ENCODE measurements around the gene CCDC178. TPM values are rescaled to one million over a fixed set of nuclear protein-coding genes. Genes with fewer than 3 reads are reported as not detected.

Gene CCDC178
- polyA plus RNA-seq, 1 donor from 2014 or later = not detected

DNA sequence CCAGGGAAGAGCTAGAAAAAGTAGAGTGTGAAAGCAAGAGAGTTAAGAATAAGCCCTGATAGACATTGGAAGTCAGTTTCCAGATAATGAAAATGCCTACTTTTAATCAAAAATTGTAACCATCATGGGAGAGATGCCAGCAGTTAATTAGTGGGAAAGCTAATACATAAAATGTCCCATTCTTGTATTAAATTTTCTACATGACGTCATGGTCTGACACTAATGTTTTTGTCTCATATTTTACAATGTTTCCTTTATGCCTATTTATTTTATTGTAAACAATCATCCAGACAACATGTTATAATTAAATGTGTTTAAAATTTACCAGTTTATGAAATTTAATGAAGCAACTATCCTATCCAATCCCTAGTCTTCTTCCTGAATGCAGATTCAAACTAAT is 26.3 kb upstream of the CCDC178 start:
- Histone ChIP-seq H3K9me2 (ENCODE audit: insufficient read depth, low read length) (no peaks in the 10 kb centered on the region), H2AFZ (ENCODE audit: low read depth, low read length) (no peak overlapping the region), H3K27me3 (ENCODE audit: insufficient read depth, low read depth, low read length) (no peaks in the 10 kb centered on the region), H3K79me2 (replicated peaks; ENCODE audit: insufficient read depth, low read length) (no peaks in the 10 kb centered on the region), H3K9ac (ENCODE audit: low read length) (no peak overlapping the region), H3K4me3 (ENCODE audit: low read length) (no peak overlapping the region), H3K36me3 (ENCODE audit: insufficient read depth, low read length) (no peaks in the 10 kb centered on the region), H3F3A (ENCODE audit: insufficient read depth, low read length, poor library complexity, severe bottlenecking) (no peaks in the 10 kb centered on the region), H4K20me1 (ENCODE audit: insufficient read depth) (no peaks in the 10 kb centered on the region), H3K9me3 (ENCODE audit: low read length) (no peaks in the 10 kb centered on the region), H3K27ac (ENCODE audit: low read length) (no peak overlapping the region), H3K4me2 (ENCODE audit: low read length) (no peak overlapping the region)
- TF ChIP-seq EZH2 (IDR thresholded peaks at IDR 0.05; ENCODE audit: borderline replicate concordance, insufficient read depth, low read length, poor library complexity, severe bottlenecking) (no peak), MXI1 (conservative IDR thresholded peaks at IDR 0.05; ENCODE audit: poor library complexity, severe bottlenecking) (no peak), TAF1 (IDR thresholded peaks at IDR 0.05; ENCODE audit: low read depth) (no peak), RAD21 (conservative IDR thresholded peaks at IDR 0.05) (no peak), POLR2AphosphoS5 (IDR thresholded peaks at IDR 0.05) (no peak), SMC3 (conservative IDR thresholded peaks at IDR 0.05; ENCODE audit: poor library complexity) (no peak), EP300 (conservative IDR thresholded peaks at IDR 0.05; ENCODE audit: poor library complexity, severe bottlenecking) (no peak)
- TF ChIP-seq, protein P1, sequence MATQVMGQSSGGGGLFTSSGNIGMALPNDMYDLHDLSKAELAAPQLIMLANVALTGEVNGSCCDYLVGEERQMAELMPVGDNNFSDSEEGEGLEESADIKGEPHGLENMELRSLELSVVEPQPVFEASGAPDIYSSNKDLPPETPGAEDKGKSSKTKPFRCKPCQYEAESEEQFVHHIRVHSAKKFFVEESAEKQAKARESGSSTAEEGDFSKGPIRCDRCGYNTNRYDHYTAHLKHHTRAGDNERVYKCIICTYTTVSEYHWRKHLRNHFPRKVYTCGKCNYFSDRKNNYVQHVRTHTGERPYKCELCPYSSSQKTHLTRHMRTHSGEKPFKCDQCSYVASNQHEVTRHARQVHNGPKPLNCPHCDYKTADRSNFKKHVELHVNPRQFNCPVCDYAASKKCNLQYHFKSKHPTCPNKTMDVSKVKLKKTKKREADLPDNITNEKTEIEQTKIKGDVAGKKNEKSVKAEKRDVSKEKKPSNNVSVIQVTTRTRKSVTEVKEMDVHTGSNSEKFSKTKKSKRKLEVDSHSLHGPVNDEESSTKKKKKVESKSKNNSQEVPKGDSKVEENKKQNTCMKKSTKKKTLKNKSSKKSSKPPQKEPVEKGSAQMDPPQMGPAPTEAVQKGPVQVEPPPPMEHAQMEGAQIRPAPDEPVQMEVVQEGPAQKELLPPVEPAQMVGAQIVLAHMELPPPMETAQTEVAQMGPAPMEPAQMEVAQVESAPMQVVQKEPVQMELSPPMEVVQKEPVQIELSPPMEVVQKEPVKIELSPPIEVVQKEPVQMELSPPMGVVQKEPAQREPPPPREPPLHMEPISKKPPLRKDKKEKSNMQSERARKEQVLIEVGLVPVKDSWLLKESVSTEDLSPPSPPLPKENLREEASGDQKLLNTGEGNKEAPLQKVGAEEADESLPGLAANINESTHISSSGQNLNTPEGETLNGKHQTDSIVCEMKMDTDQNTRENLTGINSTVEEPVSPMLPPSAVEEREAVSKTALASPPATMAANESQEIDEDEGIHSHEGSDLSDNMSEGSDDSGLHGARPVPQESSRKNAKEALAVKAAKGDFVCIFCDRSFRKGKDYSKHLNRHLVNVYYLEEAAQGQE (IDR thresholded peaks at IDR 0.05; ENCODE audit: borderline replicate concordance) = no peak
- TF ChIP-seq, protein P2, sequence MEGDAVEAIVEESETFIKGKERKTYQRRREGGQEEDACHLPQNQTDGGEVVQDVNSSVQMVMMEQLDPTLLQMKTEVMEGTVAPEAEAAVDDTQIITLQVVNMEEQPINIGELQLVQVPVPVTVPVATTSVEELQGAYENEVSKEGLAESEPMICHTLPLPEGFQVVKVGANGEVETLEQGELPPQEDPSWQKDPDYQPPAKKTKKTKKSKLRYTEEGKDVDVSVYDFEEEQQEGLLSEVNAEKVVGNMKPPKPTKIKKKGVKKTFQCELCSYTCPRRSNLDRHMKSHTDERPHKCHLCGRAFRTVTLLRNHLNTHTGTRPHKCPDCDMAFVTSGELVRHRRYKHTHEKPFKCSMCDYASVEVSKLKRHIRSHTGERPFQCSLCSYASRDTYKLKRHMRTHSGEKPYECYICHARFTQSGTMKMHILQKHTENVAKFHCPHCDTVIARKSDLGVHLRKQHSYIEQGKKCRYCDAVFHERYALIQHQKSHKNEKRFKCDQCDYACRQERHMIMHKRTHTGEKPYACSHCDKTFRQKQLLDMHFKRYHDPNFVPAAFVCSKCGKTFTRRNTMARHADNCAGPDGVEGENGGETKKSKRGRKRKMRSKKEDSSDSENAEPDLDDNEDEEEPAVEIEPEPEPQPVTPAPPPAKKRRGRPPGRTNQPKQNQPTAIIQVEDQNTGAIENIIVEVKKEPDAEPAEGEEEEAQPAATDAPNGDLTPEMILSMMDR (IDR thresholded peaks at IDR 0.05; ENCODE audit: poor library complexity, severe bottlenecking) = no peak

DNA sequence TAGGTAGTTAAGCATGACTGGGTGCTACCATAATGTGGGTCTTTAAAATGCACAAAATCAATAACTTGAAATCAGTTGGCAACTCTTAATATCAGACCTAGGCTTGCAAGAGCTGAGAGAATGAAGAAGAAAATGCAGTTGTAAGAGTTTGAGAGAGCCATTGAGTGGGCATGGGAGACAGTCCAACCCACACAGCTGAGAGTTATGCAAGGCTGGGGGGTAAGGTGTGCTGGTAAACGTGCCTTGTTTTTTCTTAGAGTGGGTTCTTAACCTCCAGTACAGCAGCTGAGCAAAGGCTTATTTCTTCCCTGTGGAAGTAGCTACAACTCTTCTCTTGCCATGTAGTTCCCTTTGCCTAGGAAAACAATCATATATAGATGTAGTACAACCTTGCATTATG is 20.2 kb upstream of the CCDC178 start:
- Histone ChIP-seq H3K4me3 (ENCODE audit: low read length) (no peak overlapping the region), H3K27ac (ENCODE audit: low read length) (no peak overlapping the region), H3K27me3 (ENCODE audit: insufficient read depth, low read depth, low read length) (no peaks in the 10 kb centered on the region), H3K4me2 (ENCODE audit: low read length) (no peak overlapping the region), H3K9ac (ENCODE audit: low read length) (no peak overlapping the region), H4K20me1 (ENCODE audit: insufficient read depth) (no peaks in the 10 kb centered on the region), H3K36me3 (ENCODE audit: insufficient read depth, low read length) (no peaks in the 10 kb centered on the region), H3K79me2 (replicated peaks; ENCODE audit: insufficient read depth, low read length) (no peaks in the 10 kb centered on the region), H3F3A (ENCODE audit: insufficient read depth, low read length, poor library complexity, severe bottlenecking) (no peaks in the 10 kb centered on the region), H2AFZ (ENCODE audit: low read depth, low read length) (no peak overlapping the region), H3K9me2 (ENCODE audit: insufficient read depth, low read length) (no peaks in the 10 kb centered on the region), H3K9me3 (ENCODE audit: low read length) (no peaks in the 10 kb centered on the region)
- no peak for TF ChIP-seq POLR2AphosphoS5 (IDR thresholded peaks at IDR 0.05)
- TF ChIP-seq SMC3 (conservative IDR thresholded peaks at IDR 0.05; ENCODE audit: poor library complexity) = no peak
- TF ChIP-seq, protein P2 (IDR thresholded peaks at IDR 0.05; ENCODE audit: poor library complexity, severe bottlenecking) = no peak
- TF ChIP-seq MXI1 (conservative IDR thresholded peaks at IDR 0.05; ENCODE audit: poor library complexity, severe bottlenecking) = no peak
- TF ChIP-seq EP300 (conservative IDR thresholded peaks at IDR 0.05; ENCODE audit: poor library complexity, severe bottlenecking) = no peak
- no peak for TF ChIP-seq EZH2 (IDR thresholded peaks at IDR 0.05; ENCODE audit: borderline replicate concordance, insufficient read depth, low read length, poor library complexity, severe bottlenecking)
- TF ChIP-seq RAD21 (conservative IDR thresholded peaks at IDR 0.05) = no peak
